H9 (cell line): ENCODE measurements around the gene PTTG1IP. TPM values are rescaled to one million over a fixed set of nuclear protein-coding genes. Genes with fewer than 3 reads are reported as not detected.

Experiments
- DNase-seq: peaks from one replicate; pipeline ENCODE4 v3.0.0-alpha.2; 2017
- H2AFZ ChIP-seq: one replicate; pipeline ENCODE4 v1.6.1; 2013; ENCODE audit warnings: mild to moderate bottlenecking, low read length, control low read depth, moderate library complexity
- H2AK5ac ChIP-seq: 2 replicates; pipeline ENCODE4 v1.6.1; 2013; ENCODE audit warnings: low read length, control low read depth, mixed read lengths; ENCODE audit not compliant: insufficient read length
- H2BK120ac ChIP-seq: one replicate; pipeline ENCODE4 v1.6.1; 2013; ENCODE audit warnings: low read depth, mild to moderate bottlenecking, low read length, control low read depth, inconsistent platforms; ENCODE audit not compliant: poor library complexity, severe bottlenecking
- H2BK12ac ChIP-seq: 2 replicates; pipeline ENCODE4 v1.6.1; 2013; ENCODE audit warnings: low read length, control low read depth, mixed read lengths, low read depth; ENCODE audit not compliant: insufficient read length
- H2BK15ac ChIP-seq: 2 replicates; pipeline ENCODE4 v1.6.1; 2013; ENCODE audit warnings: low read depth, low read length, control low read depth
- H2BK20ac ChIP-seq: one replicate; pipeline ENCODE4 v1.6.1; 2013; ENCODE audit warnings: low read depth, mild to moderate bottlenecking, low read length, control low read depth, inconsistent platforms; ENCODE audit not compliant: poor library complexity, severe bottlenecking
- H2BK5ac ChIP-seq: 2 replicates; pipeline ENCODE4 v1.6.1; 2013; ENCODE audit warnings: low read length, control low read depth, mixed read lengths; ENCODE audit not compliant: insufficient read length
- H3K14ac ChIP-seq: 2 replicates; pipeline ENCODE4 v1.6.1; 2013; ENCODE audit warnings: low read length, control low read depth; ENCODE audit not compliant: insufficient read depth
- H3K18ac ChIP-seq: 2 replicates; pipeline ENCODE4 v1.6.1; 2013; ENCODE audit warnings: low read depth, mild to moderate bottlenecking, mixed read lengths, low read length, control low read depth; ENCODE audit not compliant: insufficient read length
- H3K23ac ChIP-seq: 2 replicates; pipeline ENCODE4 v1.6.1; 2013; ENCODE audit warnings: low read length, control low read depth, mixed read lengths, low read depth; ENCODE audit not compliant: insufficient read length
- H3K23me2 ChIP-seq: 2 replicates; pipeline ENCODE4 v1.6.1; 2013; ENCODE audit warnings: low read depth, mild to moderate bottlenecking, mixed read lengths, low read length, control low read depth; ENCODE audit not compliant: insufficient read length, poor library complexity, severe bottlenecking
- H3K27ac ChIP-seq: 2 replicates; pipeline ENCODE4 v1.5.1; 2013; ENCODE audit warnings: low read length, control low read depth, mixed read lengths, low read depth; ENCODE audit not compliant: insufficient read length
- H3K27me3 ChIP-seq: 2 replicates; pipeline ENCODE4 v1.6.1; 2013; ENCODE audit warnings: low read length, control low read depth, inconsistent platforms; ENCODE audit not compliant: insufficient read depth
- H3K4ac ChIP-seq: 2 replicates; pipeline ENCODE4 v1.6.1; 2013; ENCODE audit warnings: low read depth, mild to moderate bottlenecking, control low read depth, inconsistent platforms, low read length, moderate library complexity
- H3K4me1 ChIP-seq: 2 replicates; pipeline ENCODE4 v1.6.1; 2013; ENCODE audit warnings: low read length, control low read depth, inconsistent platforms; ENCODE audit not compliant: insufficient read depth
- H3K4me2 ChIP-seq: 2 replicates; pipeline ENCODE4 v1.6.1; 2013; ENCODE audit warnings: low read length, control low read depth, mixed read lengths; ENCODE audit not compliant: insufficient read length, insufficient read depth
- H3K56ac ChIP-seq: 2 replicates; pipeline ENCODE4 v1.6.1; 2013; ENCODE audit warnings: low read depth, mild to moderate bottlenecking, mixed read lengths, low read length, control low read depth; ENCODE audit not compliant: insufficient read length
- H3K79me1 ChIP-seq: 2 replicates; pipeline ENCODE4 v1.6.1; 2013; ENCODE audit warnings: low read depth, mild to moderate bottlenecking, moderate library complexity, low read length, control low read depth, inconsistent platforms; ENCODE audit not compliant: insufficient read depth, poor library complexity, severe bottlenecking
- H3K79me2 ChIP-seq: 2 replicates; pipeline ENCODE4 v1.6.1; 2013; ENCODE audit warnings: low read length, control low read depth, inconsistent platforms; ENCODE audit not compliant: insufficient read depth
- H3K9ac ChIP-seq: 2 replicates; pipeline ENCODE4 v1.6.1; 2013; ENCODE audit warnings: low read length, control low read depth, mixed read lengths; ENCODE audit not compliant: insufficient read length; ENCODE audit errors: extremely low read depth
- H3K9me3 ChIP-seq: one replicate; pipeline ENCODE4 v1.6.1; 2013; ENCODE audit warnings: low read depth, low read length, inconsistent platforms; ENCODE audit not compliant: control insufficient read depth
- H3T11ph ChIP-seq: one replicate; pipeline ENCODE4 v1.6.1; 2013; ENCODE audit warnings: mild to moderate bottlenecking, low read length, control low read depth, inconsistent platforms
- H4K20me1 ChIP-seq: one replicate; pipeline ENCODE4 v1.6.1; 2013; ENCODE audit not compliant: control insufficient read depth, insufficient read length, insufficient read depth
- H4K5ac ChIP-seq: 2 replicates; pipeline ENCODE4 v1.6.1; 2013; ENCODE audit warnings: low read depth, mild to moderate bottlenecking, mixed read lengths, low read length, control low read depth; ENCODE audit not compliant: insufficient read length
- H4K8ac ChIP-seq: replicated peaks from 2 replicates; pipeline ENCODE4 v1.6.1; 2013; ENCODE audit warnings: low read length, control low read depth, mixed read lengths, low read depth; ENCODE audit not compliant: insufficient read length
- H4K91ac ChIP-seq: 2 replicates; pipeline ENCODE4 v1.6.1; 2013; ENCODE audit warnings: low read depth, mild to moderate bottlenecking, moderate library complexity, mixed read lengths, low read length, control low read depth; ENCODE audit not compliant: insufficient read length
- H3K27ac Mint-ChIP-seq, 3 experiments: 2 replicates in 2 of 3; 3 replicates in 1 of 3; pipeline ENCODE4 v1.8.0; 2020 to 2021; ENCODE audit warnings: mixed read lengths in 3 of 3, mild to moderate bottlenecking in 1 of 3, moderate library complexity in 1 of 3
- H3K27me3 Mint-ChIP-seq: 2 replicates; pipeline ENCODE4 v1.8.0; 2021; ENCODE audit warnings: low read depth, mild to moderate bottlenecking, moderate library complexity, mixed read lengths
- H3K36me3 Mint-ChIP-seq, 3 experiments: 2 replicates in 2 of 3; 3 replicates in 1 of 3; pipeline ENCODE4 v1.8.0; 2020 to 2021; ENCODE audit warnings: low read depth in 3 of 3, mixed read lengths in 3 of 3; ENCODE audit not compliant: insufficient read depth in 1 of 3
- H3K4me1 Mint-ChIP-seq, 2 experiments: 2 replicates each; pipeline ENCODE4 v1.8.0; 2020; ENCODE audit warnings: mixed read lengths in 2 of 2
- H3K4me3 Mint-ChIP-seq, 2 experiments: 2 replicates in 1 of 2; 3 replicates in 1 of 2; pipeline ENCODE4 v1.8.0; 2020 to 2021; ENCODE audit warnings: mild to moderate bottlenecking in 2 of 2, mixed read lengths in 2 of 2, moderate library complexity in 1 of 2
- H3K9me3 Mint-ChIP-seq, 2 experiments: 2 replicates in 1 of 2; 3 replicates in 1 of 2; pipeline ENCODE4 v1.8.0; 2020; ENCODE audit warnings: mild to moderate bottlenecking in 2 of 2, mixed read lengths in 2 of 2, moderate library complexity in 1 of 2
- CTCF ChIP-seq: fragments of 200-600 bp; sonication (generic); conservative IDR thresholded peaks from 3 replicates; pipeline ENCODE4 v1.8.0; 2021; ENCODE audit warnings: antibody characterized with exemption, mild to moderate bottlenecking
- WGBS: extraction: QIAGEN DNeasy Blood & Tissue Kit; methylation state at CpG from one replicate; pipeline ENCODE4 v1.1.7; 2013; ENCODE audit warnings: missing lambda C conversion rate, low lambda C conversion rate, mixed read lengths; ENCODE audit not compliant: insufficient read length; ENCODE audit errors: extremely low coverage; 5-methylcytosine and 5-hydroxymethylcytosine counted together
- total RNA-seq: library from RNA; stranded (reverse); gene quantifications from 2 replicates; pipeline ENCODE4 v1.2.1, GENCODE V29; 2021

PTTG1IP gene
- total RNA-seq, 1 experiment from 2014 or later: 107 TPM

- Histone ChIP-seq H3K27me3 (no peaks in the 10 kb centered on the region), H2BK5ac (no peak overlapping the region), H2AK5ac (no peak overlapping the region), H4K20me1 (no peaks in the 10 kb centered on the region), H2BK12ac (no peak overlapping the region), H3K27ac (no peak overlapping the region), H3K18ac (no peak overlapping the region), H3K9me3 (no peaks in the 10 kb centered on the region), H3K4me1 (no peaks in the 10 kb centered on the region), H3K79me1 (peaks cover 2% of the 10 kb centered on the region), H4K8ac (no peak overlapping the region), H3K79me2 (peaks cover 2% of the 10 kb centered on the region; the same call in 1 of the 2 replicates), H2BK15ac (no peak overlapping the region), H3T11ph (no peak overlapping the region), H3K23ac (no peak overlapping the region), H3K56ac (no peak overlapping the region), H3K4me2 (no peak overlapping the region), H2BK120ac (no peak overlapping the region), H3K14ac (no peak overlapping the region), H4K91ac (no peak overlapping the region), H3K9ac (no peak overlapping the region), H3K23me2 (peaks cover 8% of the 10 kb centered on the region), H2BK20ac (no peak overlapping the region), H3K4ac (no peak overlapping the region), H4K5ac (no peak overlapping the region), H2AFZ (no peak overlapping the region)
- H3K9me3 Mint-ChIP-seq: no peaks in the 10 kb centered on the region
- peaks cover 15 to 20% of the 10 kb centered on the region in 2 experiments for H3K4me1 Mint-ChIP-seq
- no peak for TF ChIP-seq CTCF
- H3K27me3 Mint-ChIP-seq: no peaks in the 10 kb centered on the region; the same call in none of the 2 replicates
- no peak overlapping the region for H3K4me3 Mint-ChIP-seq
- no peak for DNase-seq
- no CpG with 5 or more reads among the region's 18 CpGs for WGBS
- no peak overlapping the region for H3K27ac Mint-ChIP-seq
- H3K36me3 Mint-ChIP-seq: peaks cover 11 to 34% (median 16%) of the 10 kb centered on the region in 3 experiments; a peak in 6 of 7 replicates
Observed at GRCh38 chr21:44813727-44814126, 59.8 kb downstream of the PTTG1IP start.
